HepG2 (cell line): ENCODE results near the gene DPEP2NB. TPM values are rescaled to one million over a fixed set of nuclear protein-coding genes. Genes with fewer than 3 reads are reported as not detected.
A peak's percentile ranks its signal among the peaks of the same experiment; 100 is the strongest.

ENCODE experiments used
- ARNTL ChIP-seq: sonication (generic); formaldehyde crosslinking; IDR thresholded peaks from 2 replicates; pipeline ENCODE4 v1.4.0; 2020; ENCODE audit warnings: mild to moderate bottlenecking, missing genetic modification reagents
- ERF ChIP-seq: IDR thresholded peaks from 2 replicates; pipeline ENCODE4 v1.6.1; 2018; ENCODE audit warnings: missing biosample characterization, missing genetic modification reagents
- GZF1 ChIP-seq: sonication (generic); formaldehyde crosslinking; IDR thresholded peaks from 2 replicates; pipeline ENCODE4 v1.5.1; 2020; ENCODE audit warnings: mild to moderate bottlenecking, missing genetic modification reagents
- IRF2 ChIP-seq: IDR thresholded peaks from 2 replicates; pipeline ENCODE4 v1.6.1; 2018; ENCODE audit warnings: missing genetic modification reagents, missing compliant biosample characterization
- KLF16 ChIP-seq, 2 experiments: sonication (generic) in 1 of 2; formaldehyde crosslinking in 1 of 2; IDR thresholded peaks; 2 replicates each; pipeline versions ENCODE4 v1.6.1 to v1.8.0; 2016 to 2023; ENCODE audit warnings: missing genetic modification reagents in 2 of 2, missing compliant biosample characterization in 1 of 2
- KLF9 ChIP-seq: IDR thresholded peaks from 2 replicates; pipeline ENCODE4 v1.6.1; 2016; ENCODE audit warnings: low read depth
- MIXL1 ChIP-seq: IDR thresholded peaks from 2 replicates; pipeline ENCODE4 v1.6.1; 2016
- PHF5A ChIP-seq: IDR thresholded peaks from one replicate; pipeline ENCODE4 v1.6.1; 2018; ENCODE audit warnings: low read depth, missing genetic modification reagents; ENCODE audit not compliant: unreplicated experiment
- RXRB ChIP-seq: IDR thresholded peaks from 2 replicates; pipeline ENCODE4 v1.6.1; 2016; ENCODE audit warnings: borderline replicate concordance, missing genetic modification reagents, missing compliant biosample characterization
- SMAD3 ChIP-seq: sonication (generic); formaldehyde crosslinking; IDR thresholded peaks from 2 replicates; pipeline ENCODE4 v1.4.0; 2020; ENCODE audit warnings: missing genetic modification reagents
- SMC3 ChIP-seq: IDR thresholded peaks from 2 replicates; pipeline ENCODE4 v1.6.1; 2011; ENCODE audit warnings: low read length, improper control_type of control experiment
- STAG1 ChIP-seq: sonication (generic); formaldehyde crosslinking; IDR thresholded peaks from 2 replicates; pipeline ENCODE4 v1.4.0; 2020; ENCODE audit warnings: missing genetic modification reagents
- TEAD3 ChIP-seq: optimal IDR thresholded peaks from 2 replicates; pipeline ENCODE3; 2016; ENCODE audit warnings: borderline replicate concordance
- ZFP37 ChIP-seq: sonication (generic); formaldehyde crosslinking; IDR thresholded peaks from 2 replicates; pipeline ENCODE4 v1.4.0; 2020; ENCODE audit warnings: missing genetic modification reagents, borderline replicate concordance
- ZKSCAN5 ChIP-seq: sonication (generic); formaldehyde crosslinking; IDR thresholded peaks from 2 replicates; pipeline ENCODE4 v1.5.1; 2020; ENCODE audit warnings: mild to moderate bottlenecking, missing genetic modification reagents
- ZMYM4 ChIP-seq: sonication (generic); formaldehyde crosslinking; IDR thresholded peaks from 2 replicates; pipeline ENCODE4 v1.8.1; 2023; ENCODE audit warnings: mild to moderate bottlenecking, missing genetic modification reagents
- ZNF605 ChIP-seq: sonication (generic); formaldehyde crosslinking; IDR thresholded peaks from 2 replicates; pipeline ENCODE4 v1.8.0; 2022; ENCODE audit warnings: mild to moderate bottlenecking, missing genetic modification reagents
- ZNF891 ChIP-seq: sonication (generic); formaldehyde crosslinking; IDR thresholded peaks from 2 replicates; pipeline ENCODE4 v1.5.0; 2020; ENCODE audit warnings: mild to moderate bottlenecking, missing genetic modification reagents
- polyA plus RNA-seq, 8 experiments: library from polyadenylated mRNA; depleted of rRNA in 3 of 8; stranded (reverse) in 7 of 8; unstranded in 1 of 8; fragments of >200 nt; fragmentation: Illumina TruSeq in 4 of 8; extraction: Trizol in 4 of 8; gene quantifications; 2 replicates each; pipeline versions ENCODE4 v1.2.1 to v1.2.3, GENCODE V29; 2011 to 2016; ENCODE audit warnings: low read depth in 4 of 8, missing spikeins in 1 of 8, mixed read lengths in 1 of 8; ENCODE audit not compliant: insufficient read depth in 1 of 8
- total RNA-seq, 5 experiments: library from RNA; depleted of rRNA; stranded (reverse); fragments of >200 nt; fragmentation: Illumina TruSeq; extraction: Trizol; gene quantifications; 2 replicates each; pipeline ENCODE4 v1.2.3, GENCODE V29; 2016; ENCODE audit warnings: low read depth in 1 of 5
- TF ChIP-seq, protein P1 (sequence below): sonication (generic); formaldehyde crosslinking; IDR thresholded peaks from 2 replicates; pipeline ENCODE4 v1.9.0; 2021; ENCODE audit warnings: missing genetic modification reagents, mild to moderate bottlenecking, borderline replicate concordance
- TF ChIP-seq, protein P2 (sequence below): sonication (generic); formaldehyde crosslinking; conservative IDR thresholded peaks from 2 replicates; pipeline ENCODE4 v1.4.0; 2020; ENCODE audit warnings: missing genetic modification reagents
- TF ChIP-seq, protein P3 (sequence below): sonication (generic); formaldehyde crosslinking; IDR thresholded peaks from 2 replicates; pipeline ENCODE4 v1.5.0; 2020; ENCODE audit warnings: mild to moderate bottlenecking, missing genetic modification reagents, moderate library complexity
- TF ChIP-seq, protein P4 (sequence below): sonication (generic); formaldehyde crosslinking; IDR thresholded peaks from 2 replicates; pipeline ENCODE4 v1.8.1; 2023; ENCODE audit warnings: missing genetic modification reagents, mild to moderate bottlenecking, borderline replicate concordance
- TF ChIP-seq, protein P5 (sequence below): sonication (generic); formaldehyde crosslinking; IDR thresholded peaks from 2 replicates; pipeline ENCODE4 v1.4.0; 2020; ENCODE audit warnings: missing genetic modification reagents
- TF ChIP-seq, protein P6 (sequence below): IDR thresholded peaks from 2 replicates; pipeline ENCODE4 v1.6.1; 2016; ENCODE audit warnings: missing compliant biosample characterization, missing genetic modification reagents, borderline replicate concordance

DPEP2NB gene
- total and polyA plus RNA-seq, 2 of the 13 experiments (the other 11 are each of a cell fraction or from before 2014, with no cell fraction given) = not detected

DNA sequence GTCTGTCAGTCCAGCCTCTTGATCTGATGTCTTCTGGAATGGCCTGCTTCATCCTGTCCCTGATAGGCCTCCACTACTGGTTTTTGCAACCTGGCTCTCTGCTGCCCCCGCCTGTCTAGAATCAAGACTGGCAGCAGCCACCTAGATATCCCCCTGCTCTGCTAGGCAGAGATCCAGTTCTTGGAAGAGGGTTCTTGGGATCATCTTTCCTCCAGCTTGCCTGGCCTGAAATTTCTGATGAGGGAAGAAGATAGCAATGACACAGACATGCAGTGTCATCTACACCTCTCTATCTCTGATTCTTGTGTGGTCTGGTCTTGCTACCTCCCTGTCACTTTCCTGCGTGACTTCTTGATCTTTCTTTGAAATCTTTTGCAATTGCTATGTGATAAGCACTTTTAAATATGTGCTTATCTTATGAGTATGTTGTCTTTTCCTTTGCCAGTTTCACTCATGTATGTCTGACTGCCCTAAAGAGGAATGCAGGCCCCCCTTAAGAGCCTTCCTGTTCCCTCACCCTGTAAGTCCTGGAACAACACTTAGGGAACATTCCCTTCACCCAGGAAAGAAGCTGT lies 49.2 kb upstream of the DPEP2NB start (continued):
- TF ChIP-seq, protein P1, sequence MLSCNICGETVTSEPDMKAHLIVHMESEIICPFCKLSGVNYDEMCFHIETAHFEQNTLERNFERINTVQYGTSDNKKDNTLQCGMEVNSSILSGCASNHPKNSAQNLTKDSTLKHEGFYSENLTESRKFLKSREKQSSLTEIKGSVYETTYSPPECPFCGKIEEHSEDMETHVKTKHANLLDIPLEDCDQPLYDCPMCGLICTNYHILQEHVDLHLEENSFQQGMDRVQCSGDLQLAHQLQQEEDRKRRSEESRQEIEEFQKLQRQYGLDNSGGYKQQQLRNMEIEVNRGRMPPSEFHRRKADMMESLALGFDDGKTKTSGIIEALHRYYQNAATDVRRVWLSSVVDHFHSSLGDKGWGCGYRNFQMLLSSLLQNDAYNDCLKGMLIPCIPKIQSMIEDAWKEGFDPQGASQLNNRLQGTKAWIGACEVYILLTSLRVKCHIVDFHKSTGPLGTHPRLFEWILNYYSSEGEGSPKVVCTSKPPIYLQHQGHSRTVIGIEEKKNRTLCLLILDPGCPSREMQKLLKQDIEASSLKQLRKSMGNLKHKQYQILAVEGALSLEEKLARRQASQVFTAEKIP (CRISPR knock-in tag) = no peak
- 0 out of 2 replicates have a peak, but pooled peaks have one; percentile 0 for TF ChIP-seq ZNF891
- TF ChIP-seq TEAD3 (CRISPR knock-in tag) = peak; percentile 58
- TF ChIP-seq STAG1 (CRISPR knock-in tag) = peak; percentile 92
- 0 out of 2 replicates have a peak, but pooled peaks have one; percentile 21 for TF ChIP-seq ARNTL
- peak; percentile 57 for TF ChIP-seq PHF5A
- TF ChIP-seq KLF16 (CRISPR knock-in tag; IDR thresholded peaks at IDR 0.05) = peak in 1 of 2 experiments; percentile 46; a peak in 1 of 4 replicates
- no peak for TF ChIP-seq ZKSCAN5
- no peak for TF ChIP-seq RXRB (CRISPR knock-in tag)
- peak; percentile 71; the same call in 1 of the 2 replicates for TF ChIP-seq IRF2 (CRISPR knock-in tag)
- TF ChIP-seq ZNF605 (CRISPR knock-in tag) = peak; percentile 52; the same call in 1 of the 2 replicates
- TF ChIP-seq, protein P2, sequence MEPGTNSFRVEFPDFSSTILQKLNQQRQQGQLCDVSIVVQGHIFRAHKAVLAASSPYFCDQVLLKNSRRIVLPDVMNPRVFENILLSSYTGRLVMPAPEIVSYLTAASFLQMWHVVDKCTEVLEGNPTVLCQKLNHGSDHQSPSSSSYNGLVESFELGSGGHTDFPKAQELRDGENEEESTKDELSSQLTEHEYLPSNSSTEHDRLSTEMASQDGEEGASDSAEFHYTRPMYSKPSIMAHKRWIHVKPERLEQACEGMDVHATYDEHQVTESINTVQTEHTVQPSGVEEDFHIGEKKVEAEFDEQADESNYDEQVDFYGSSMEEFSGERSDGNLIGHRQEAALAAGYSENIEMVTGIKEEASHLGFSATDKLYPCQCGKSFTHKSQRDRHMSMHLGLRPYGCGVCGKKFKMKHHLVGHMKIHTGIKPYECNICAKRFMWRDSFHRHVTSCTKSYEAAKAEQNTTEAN = 0 out of 2 replicates have a peak, but pooled peaks have one; percentile 23
- TF ChIP-seq ZMYM4 = peak; percentile 23; the same call in 1 of the 2 replicates
- TF ChIP-seq ERF (CRISPR knock-in tag) = peak; percentile 66; the same call in 1 of the 2 replicates
- 0 out of 2 replicates have a peak, but pooled peaks have one; percentile 32 for TF ChIP-seq MIXL1 (CRISPR knock-in tag)
- no peak for TF ChIP-seq GZF1 (CRISPR knock-in tag)
- TF ChIP-seq ZFP37 (CRISPR knock-in tag) = no peak
- TF ChIP-seq, protein P3, sequence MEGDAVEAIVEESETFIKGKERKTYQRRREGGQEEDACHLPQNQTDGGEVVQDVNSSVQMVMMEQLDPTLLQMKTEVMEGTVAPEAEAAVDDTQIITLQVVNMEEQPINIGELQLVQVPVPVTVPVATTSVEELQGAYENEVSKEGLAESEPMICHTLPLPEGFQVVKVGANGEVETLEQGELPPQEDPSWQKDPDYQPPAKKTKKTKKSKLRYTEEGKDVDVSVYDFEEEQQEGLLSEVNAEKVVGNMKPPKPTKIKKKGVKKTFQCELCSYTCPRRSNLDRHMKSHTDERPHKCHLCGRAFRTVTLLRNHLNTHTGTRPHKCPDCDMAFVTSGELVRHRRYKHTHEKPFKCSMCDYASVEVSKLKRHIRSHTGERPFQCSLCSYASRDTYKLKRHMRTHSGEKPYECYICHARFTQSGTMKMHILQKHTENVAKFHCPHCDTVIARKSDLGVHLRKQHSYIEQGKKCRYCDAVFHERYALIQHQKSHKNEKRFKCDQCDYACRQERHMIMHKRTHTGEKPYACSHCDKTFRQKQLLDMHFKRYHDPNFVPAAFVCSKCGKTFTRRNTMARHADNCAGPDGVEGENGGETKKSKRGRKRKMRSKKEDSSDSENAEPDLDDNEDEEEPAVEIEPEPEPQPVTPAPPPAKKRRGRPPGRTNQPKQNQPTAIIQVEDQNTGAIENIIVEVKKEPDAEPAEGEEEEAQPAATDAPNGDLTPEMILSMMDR = peak; percentile 94
- TF ChIP-seq, protein P4, sequence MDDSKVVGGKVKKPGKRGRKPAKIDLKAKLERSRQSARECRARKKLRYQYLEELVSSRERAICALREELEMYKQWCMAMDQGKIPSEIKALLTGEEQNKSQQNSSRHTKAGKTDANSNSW (CRISPR knock-in tag) = no peak
- TF ChIP-seq SMC3 = peak; percentile 96
- TF ChIP-seq, protein P5, sequence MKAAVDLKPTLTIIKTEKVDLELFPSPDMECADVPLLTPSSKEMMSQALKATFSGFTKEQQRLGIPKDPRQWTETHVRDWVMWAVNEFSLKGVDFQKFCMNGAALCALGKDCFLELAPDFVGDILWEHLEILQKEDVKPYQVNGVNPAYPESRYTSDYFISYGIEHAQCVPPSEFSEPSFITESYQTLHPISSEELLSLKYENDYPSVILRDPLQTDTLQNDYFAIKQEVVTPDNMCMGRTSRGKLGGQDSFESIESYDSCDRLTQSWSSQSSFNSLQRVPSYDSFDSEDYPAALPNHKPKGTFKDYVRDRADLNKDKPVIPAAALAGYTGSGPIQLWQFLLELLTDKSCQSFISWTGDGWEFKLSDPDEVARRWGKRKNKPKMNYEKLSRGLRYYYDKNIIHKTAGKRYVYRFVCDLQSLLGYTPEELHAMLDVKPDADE (CRISPR knock-in tag) = no peak
- 0 out of 2 replicates have a peak, but pooled peaks have one; percentile 23 for TF ChIP-seq SMAD3
- TF ChIP-seq, protein P6, sequence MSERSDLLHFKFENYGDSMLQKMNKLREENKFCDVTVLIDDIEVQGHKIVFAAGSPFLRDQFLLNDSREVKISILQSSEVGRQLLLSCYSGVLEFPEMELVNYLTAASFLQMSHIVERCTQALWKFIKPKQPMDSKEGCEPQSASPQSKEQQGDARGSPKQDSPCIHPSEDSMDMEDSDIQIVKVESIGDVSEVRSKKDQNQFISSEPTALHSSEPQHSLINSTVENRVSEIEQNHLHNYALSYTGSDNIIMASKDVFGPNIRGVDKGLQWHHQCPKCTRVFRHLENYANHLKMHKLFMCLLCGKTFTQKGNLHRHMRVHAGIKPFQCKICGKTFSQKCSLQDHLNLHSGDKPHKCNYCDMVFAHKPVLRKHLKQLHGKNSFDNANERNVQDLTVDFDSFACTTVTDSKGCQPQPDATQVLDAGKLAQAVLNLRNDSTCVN (CRISPR knock-in tag) = peak; percentile 37; the same call in 1 of the 2 replicates
- 0 out of 2 replicates have a peak, but pooled peaks have one; percentile 51 for TF ChIP-seq KLF9
